Uterus (tissue), 2 donors: Measurements from ENCODE around the gene CDK5.

Experiments used
- POLR2A ChIP-seq, 2 donors: fragments of 450-650 bp; IDR thresholded peaks; one replicate each; pipeline ENCODE4 v1.6.1; 2016; ENCODE audit warnings: antibody characterized with exemption in 2 of 2, mild to moderate bottlenecking in 1 of 2, moderate library complexity in 1 of 2
- TF ChIP-seq, protein P1 (sequence below), 4 experiments: fragments of 200-600 bp in 2 of 4; fragments of 450-650 bp in 2 of 4; sonication (generic) in 2 of 4; IDR thresholded peaks; one replicate each; pipeline ENCODE4 v1.5.1; 2016 to 2019; ENCODE audit warnings: antibody characterized with exemption in 4 of 4, mild to moderate bottlenecking in 2 of 4, moderate library complexity in 1 of 4

- TF ChIP-seq POLR2A (IDR thresholded peaks at IDR 0.05): no peak
- TF ChIP-seq, protein P1, sequence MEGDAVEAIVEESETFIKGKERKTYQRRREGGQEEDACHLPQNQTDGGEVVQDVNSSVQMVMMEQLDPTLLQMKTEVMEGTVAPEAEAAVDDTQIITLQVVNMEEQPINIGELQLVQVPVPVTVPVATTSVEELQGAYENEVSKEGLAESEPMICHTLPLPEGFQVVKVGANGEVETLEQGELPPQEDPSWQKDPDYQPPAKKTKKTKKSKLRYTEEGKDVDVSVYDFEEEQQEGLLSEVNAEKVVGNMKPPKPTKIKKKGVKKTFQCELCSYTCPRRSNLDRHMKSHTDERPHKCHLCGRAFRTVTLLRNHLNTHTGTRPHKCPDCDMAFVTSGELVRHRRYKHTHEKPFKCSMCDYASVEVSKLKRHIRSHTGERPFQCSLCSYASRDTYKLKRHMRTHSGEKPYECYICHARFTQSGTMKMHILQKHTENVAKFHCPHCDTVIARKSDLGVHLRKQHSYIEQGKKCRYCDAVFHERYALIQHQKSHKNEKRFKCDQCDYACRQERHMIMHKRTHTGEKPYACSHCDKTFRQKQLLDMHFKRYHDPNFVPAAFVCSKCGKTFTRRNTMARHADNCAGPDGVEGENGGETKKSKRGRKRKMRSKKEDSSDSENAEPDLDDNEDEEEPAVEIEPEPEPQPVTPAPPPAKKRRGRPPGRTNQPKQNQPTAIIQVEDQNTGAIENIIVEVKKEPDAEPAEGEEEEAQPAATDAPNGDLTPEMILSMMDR (IDR thresholded peaks at IDR 0.05): no peak
Measured at GRCh38 chr7:151046603-151047573, 10.8 kb downstream of the CDK5 start.
